Prostate gland (tissue), 2 donors: ENCODE measurements around the gene ARHGAP24.

Source experiments
- CTCF ChIP-seq, 4 experiments: fragments of 200-600 bp in 2 of 4; fragments of 450-650 bp in 2 of 4; sonication (generic) in 2 of 4; IDR thresholded peaks; 1 replicate in 3 of 4; 2 replicates in 1 of 4; pipeline ENCODE4 v1.5.1; 2016 to 2019; ENCODE audit warnings: antibody characterized with exemption in 4 of 4, mild to moderate bottlenecking in 2 of 4, moderate library complexity in 2 of 4
- POLR2A ChIP-seq: fragments of 450-650 bp; IDR thresholded peaks from one replicate; pipeline ENCODE4 v1.6.1; 2016; ENCODE audit warnings: antibody characterized with exemption, mild to moderate bottlenecking
- POLR2AphosphoS5 ChIP-seq: sonication (generic); formaldehyde crosslinking; IDR thresholded peaks from one replicate; pipeline ENCODE4 v1.6.1; 2017; ENCODE audit warnings: antibody characterized with exemption

GRCh38 chr4:85901500-85901899 is 426.6 kb downstream of the ARHGAP24 start:
- TF ChIP-seq POLR2A: no peak
- no peak for TF ChIP-seq CTCF (IDR thresholded peaks at IDR 0.05)
- no peak for TF ChIP-seq POLR2AphosphoS5
